Stomach (tissue), 19 donors: ENCODE measurements around the gene XRCC5. TPM values are rescaled to one million over a fixed set of nuclear protein-coding genes. Genes with fewer than 3 reads are reported as not detected.

ENCODE experiments used
- DNase-seq, 2 donors: peaks; one replicate each; pipeline versions ENCODE4 v3.0.0 to v3.0.0-alpha.2; 2013 to 2019
- H3K27ac ChIP-seq, 5 donors: fragments of 200-600 bp in 4 of 5; sonication (generic) in 4 of 5; one replicate each; pipeline ENCODE4 v1.5.1; 2013 to 2019; ENCODE audit warnings: mild to moderate bottlenecking in 1 of 5, moderate library complexity in 1 of 5
- H3K27me3 ChIP-seq, 3 donors: fragments of 200-600 bp; sonication (generic); one replicate each; pipeline ENCODE4 v1.5.1; 2017 to 2019; ENCODE audit warnings: mixed run types in 1 of 3
- H3K36me3 ChIP-seq, 4 donors: fragments of 200-600 bp; sonication (generic); 1 replicate in 3 of 4; 2 replicates in 1 of 4; pipeline ENCODE4 v1.5.1; 2016 to 2019
- H3K4me1 ChIP-seq, 4 donors: fragments of 200-600 bp; sonication (generic); one replicate each; pipeline ENCODE4 v1.5.1; 2016 to 2019
- H3K4me3 ChIP-seq, 4 donors: fragments of 200-600 bp; sonication (generic) in 3 of 4; one replicate each; pipeline ENCODE4 v1.5.1; 2016 to 2019; ENCODE audit warnings: mild to moderate bottlenecking in 1 of 4
- H3K9me3 ChIP-seq, 4 donors: fragments of 200-600 bp; sonication (generic); one replicate each; pipeline ENCODE4 v1.5.1; 2016 to 2019
- EP300 ChIP-seq: sonication (generic); formaldehyde crosslinking; IDR thresholded peaks from one replicate; pipeline ENCODE4 v1.6.1; 2017; ENCODE audit warnings: antibody characterized with exemption
- POLR2A ChIP-seq, 4 donors: fragments of 450-650 bp; IDR thresholded peaks; one replicate each; pipeline ENCODE4 v1.6.1; 2016; ENCODE audit warnings: antibody characterized with exemption in 4 of 4, control low read depth in 2 of 4, mild to moderate bottlenecking in 1 of 4, moderate library complexity in 1 of 4
- POLR2AphosphoS5 ChIP-seq, 3 donors: sonication (generic); formaldehyde crosslinking; IDR thresholded peaks; one replicate each; pipeline ENCODE4 v1.6.1; 2016; ENCODE audit warnings: antibody characterized with exemption in 3 of 3
- WGBS, 5 donors: extraction: QIAGEN DNeasy Blood & Tissue Kit in 3 of 5; methylation state at CpG; one replicate each; pipeline versions ENCODE4 v1.1.5 to v1.1.7; 2013 to 2018; 5-methylcytosine and 5-hydroxymethylcytosine counted together
- intact Hi-C: fragments of 100-400 bp; cut with DNase I; formaldehyde crosslinking; loops from one replicate; pipeline ENCODE4 v1.15.1; 2023; ENCODE audit warnings: low total_unique reads
- long read RNA-seq, 10 donors: transcript quantifications; one replicate each; lab custom pipeline, GENCODE V29; 2026
- polyA plus RNA-seq, 3 donors: library from polyadenylated mRNA; stranded (reverse); fragments of 200-250 nt; gene quantifications; one replicate each; pipeline ENCODE4 v1.2.3, GENCODE V29; 2013
- total RNA-seq, 5 donors: library from RNA; depleted of rRNA; stranded (reverse); fragments of >200 nt; gene quantifications; one replicate each; pipeline versions ENCODE4 v1.1.0 to v1.2.3, GENCODE V29; 2014 to 2016
- TF ChIP-seq, protein P1 (sequence below), 7 experiments: fragments of 450-650 bp in 4 of 7; fragments of 200-600 bp in 3 of 7; sonication (generic) in 3 of 7; IDR thresholded peaks; one replicate each; pipeline ENCODE4 v1.5.1; 2016 to 2019; ENCODE audit warnings: antibody characterized with exemption in 7 of 7, control low read depth in 2 of 7, mild to moderate bottlenecking in 1 of 7
- donor health status: healthy with polysubstance abuse.
- donor health status: Bipolar disorder and iron deficiency.
- donor health status: healthy.

Gene XRCC5
- total RNA-seq: 100 to 1,000 TPM in 3 of 5 donors, 10 to 100 TPM in 2; 80.4 to 302 (median 172) TPM
- 100 to 1,000 TPM in 1 of 3 donors, 10 to 100 TPM in 2; 70.2 to 101 (median 75.1) TPM for polyA plus RNA-seq
- long read RNA-seq, donor 1, transcript XRCC5-209 (2 exons, 616 nt): major isoform, 8 of 102 reads
- long read RNA-seq, donor 1, transcript XRCC5-201 (21 exons, 3,428 nt): major isoform, 8 of 102 reads
- long read RNA-seq, donor 1, partial matches to known transcripts: 84 of 102 reads
- long read RNA-seq, donor 1, other reads (novel, unspliced or antisense): 0 of 102 reads
- long read RNA-seq, donor 2, transcript XRCC5-201 (21 exons, 3,428 nt): major isoform, 35 of 68 reads
- long read RNA-seq, donor 2, partial matches to known transcripts: 25 of 68 reads
- long read RNA-seq, donor 2, other reads (novel, unspliced or antisense): 0 of 68 reads
- long read RNA-seq, donor 3, transcript XRCC5-201 (21 exons, 3,428 nt): major isoform, 9 of 43 reads
- long read RNA-seq, donor 3, partial matches to known transcripts: 30 of 43 reads
- long read RNA-seq, donor 3, other reads (novel, unspliced or antisense): 0 of 43 reads
- long read RNA-seq, donor 4, partial matches to known transcripts: 8 of 12 reads
- long read RNA-seq, donor 4, other reads (novel, unspliced or antisense): 0 of 12 reads
- long read RNA-seq, donor 5, transcript XRCC5-201 (21 exons, 3,428 nt): major isoform, 16 of 84 reads
- long read RNA-seq, donor 5, partial matches to known transcripts: 63 of 84 reads
- long read RNA-seq, donor 5, other reads (novel, unspliced or antisense): 0 of 84 reads
- long read RNA-seq, donor 6: 0 reads
- long read RNA-seq, donor 7, transcript XRCC5-201 (21 exons, 3,428 nt): major isoform, 21 of 88 reads
- long read RNA-seq, donor 7, partial matches to known transcripts: 59 of 88 reads
- long read RNA-seq, donor 7, other reads (novel, unspliced or antisense): 0 of 88 reads
- long read RNA-seq, donor 8, transcript XRCC5-201 (21 exons, 3,428 nt): major isoform, 21 of 183 reads
- long read RNA-seq, donor 8, transcript XRCC5-209 (2 exons, 616 nt): minor isoform, 5 of 183 reads
- long read RNA-seq, donor 8, partial matches to known transcripts: 156 of 183 reads
- long read RNA-seq, donor 8, other reads (novel, unspliced or antisense): 0 of 183 reads
- long read RNA-seq, donor 9, transcript XRCC5-209 (2 exons, 616 nt): major isoform, 17 of 182 reads
- long read RNA-seq, donor 9, transcript XRCC5-201 (21 exons, 3,428 nt): minor isoform, 13 of 182 reads
- long read RNA-seq, donor 9, partial matches to known transcripts: 149 of 182 reads
- long read RNA-seq, donor 9, other reads (novel, unspliced or antisense): 0 of 182 reads
- long read RNA-seq, donor 10, transcript XRCC5-209 (2 exons, 616 nt): minor isoform, 5 of 21 reads
- long read RNA-seq, donor 10, transcript XRCC5-201 (21 exons, 3,428 nt): major isoform, 13 of 21 reads
- long read RNA-seq, donor 10, partial matches to known transcripts: 0 of 21 reads
- long read RNA-seq, donor 10, other reads (novel, unspliced or antisense): 0 of 21 reads

DNA sequence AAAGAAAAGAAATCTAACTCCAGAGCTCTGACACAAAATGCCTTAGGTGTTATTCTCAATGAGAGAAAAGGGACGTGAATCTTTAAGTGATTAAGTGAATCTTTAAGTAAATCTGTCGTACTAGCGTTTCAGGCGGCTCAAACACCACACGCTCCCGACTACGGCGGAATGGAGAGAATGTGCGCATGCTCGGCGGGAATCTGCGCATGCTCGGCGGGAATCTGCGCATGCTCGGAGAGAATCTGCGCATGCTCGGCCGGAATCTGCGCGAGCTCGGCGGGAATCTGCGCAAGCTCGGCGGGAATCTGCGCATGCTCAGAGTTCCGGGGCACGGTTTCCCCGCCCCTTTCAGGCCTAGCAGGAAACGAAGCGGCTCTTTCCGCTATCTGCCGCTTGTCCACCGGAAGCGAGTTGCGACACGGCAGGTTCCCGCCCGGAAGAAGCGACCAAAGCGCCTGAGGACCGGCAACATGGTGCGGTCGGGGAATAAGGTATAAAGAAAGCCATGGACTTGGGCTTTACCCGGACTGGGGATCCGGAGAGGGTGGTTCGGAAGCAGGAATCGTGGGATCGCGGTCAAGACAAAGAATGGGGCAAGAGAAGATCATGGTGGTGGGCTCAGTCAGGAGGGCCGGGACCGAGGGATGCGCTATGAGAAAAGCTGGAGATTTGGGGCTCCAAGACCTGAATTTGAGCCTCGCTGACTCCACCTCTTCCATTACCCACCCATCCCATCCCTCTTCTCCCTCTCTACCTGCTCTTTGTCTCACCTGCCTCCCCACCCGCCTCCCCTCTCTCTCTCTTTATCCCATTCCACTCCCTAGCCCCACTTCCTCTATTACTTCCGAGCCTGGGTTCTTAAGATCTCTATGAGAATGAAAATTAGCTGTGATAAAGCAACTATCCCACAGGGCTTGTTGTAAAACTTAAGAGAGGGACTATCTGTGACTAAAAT is at the start of gene XRCC5:
Gene XRCC5, plus strand, starts transcription at position 382 of the 955 bp plus-strand sequence. Its CDS starts 89 bp downstream, at position 471.
- Histone ChIP-seq H3K4me3 (peak within 1 kb of the TSS; percentile 71 to 86 (median 80)), H3K4me1 (peaks cover 25 to 54% (median 45%) of the 10 kb centered on the region in 4 donors), H3K27ac (peak within 1 kb of the TSS; percentile 58 to 96 (median 93)), H3K27me3 (peaks cover 0 to 4% (median 0%) of the 10 kb centered on the region in 3 donors), H3K36me3 (peaks cover 4 to 38% (median 34%) of the 10 kb centered on the region in 4 donors), H3K9me3 (no peaks in the 10 kb centered on the region)
- peak; percentile 70 to 94 (median 82) for TF ChIP-seq POLR2AphosphoS5 (IDR thresholded peaks at IDR 0.05)
- TF ChIP-seq POLR2A (IDR thresholded peaks at IDR 0.05): no peak
- TF ChIP-seq, protein P1, sequence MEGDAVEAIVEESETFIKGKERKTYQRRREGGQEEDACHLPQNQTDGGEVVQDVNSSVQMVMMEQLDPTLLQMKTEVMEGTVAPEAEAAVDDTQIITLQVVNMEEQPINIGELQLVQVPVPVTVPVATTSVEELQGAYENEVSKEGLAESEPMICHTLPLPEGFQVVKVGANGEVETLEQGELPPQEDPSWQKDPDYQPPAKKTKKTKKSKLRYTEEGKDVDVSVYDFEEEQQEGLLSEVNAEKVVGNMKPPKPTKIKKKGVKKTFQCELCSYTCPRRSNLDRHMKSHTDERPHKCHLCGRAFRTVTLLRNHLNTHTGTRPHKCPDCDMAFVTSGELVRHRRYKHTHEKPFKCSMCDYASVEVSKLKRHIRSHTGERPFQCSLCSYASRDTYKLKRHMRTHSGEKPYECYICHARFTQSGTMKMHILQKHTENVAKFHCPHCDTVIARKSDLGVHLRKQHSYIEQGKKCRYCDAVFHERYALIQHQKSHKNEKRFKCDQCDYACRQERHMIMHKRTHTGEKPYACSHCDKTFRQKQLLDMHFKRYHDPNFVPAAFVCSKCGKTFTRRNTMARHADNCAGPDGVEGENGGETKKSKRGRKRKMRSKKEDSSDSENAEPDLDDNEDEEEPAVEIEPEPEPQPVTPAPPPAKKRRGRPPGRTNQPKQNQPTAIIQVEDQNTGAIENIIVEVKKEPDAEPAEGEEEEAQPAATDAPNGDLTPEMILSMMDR (IDR thresholded peaks at IDR 0.05): peak in 1 of 7 experiments; percentile 25
- TF ChIP-seq EP300: peak; percentile 36
- intact Hi-C loops: no loop called here
- DNase-seq: peak; percentile 99
- 0 to 2% (median 0%) methylated on average over 55 to 57 of the region's 57 CpGs for WGBS, 5 donors

DNA sequence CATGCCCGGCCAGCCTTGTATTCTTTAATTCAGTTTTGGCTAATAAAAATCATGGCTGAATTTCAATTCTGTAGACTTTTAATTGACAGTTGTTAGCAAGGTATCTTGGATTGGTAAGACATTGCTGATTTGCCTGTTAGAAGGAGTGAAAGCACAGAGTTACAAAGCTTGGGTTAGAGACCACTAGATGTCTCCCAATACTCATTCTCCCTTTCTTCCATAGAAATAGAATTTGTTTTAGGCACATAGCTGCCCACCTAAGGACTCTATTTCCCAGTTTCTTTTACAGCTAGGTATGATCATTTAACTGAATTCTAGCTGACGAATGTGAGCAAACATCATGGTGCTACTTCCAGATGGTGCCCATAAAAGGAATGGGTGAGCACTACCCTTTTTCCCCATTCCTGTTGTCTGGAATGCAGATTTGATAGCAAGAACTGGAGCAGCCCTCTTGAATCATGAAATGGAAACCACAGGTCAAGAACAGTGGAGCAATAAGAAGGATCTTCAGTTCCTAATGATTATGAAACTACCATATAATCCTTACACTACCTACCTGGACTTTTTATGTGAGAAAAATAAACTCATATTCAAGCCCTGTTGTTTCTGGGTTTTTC is 45.0 kb upstream of the XRCC5 start:
- peaks cover 0 to 51% (median 38%) of the 10 kb centered on the region in 4 donors for H3K36me3 ChIP-seq
- no peaks in the 10 kb centered on the region for H3K4me1 ChIP-seq
- no peaks in the 10 kb centered on the region for H3K27me3 ChIP-seq
- H3K9me3 ChIP-seq: no peaks in the 10 kb centered on the region
- 87 to 95% (median 91%) methylated on average over 2 of the region's 2 CpGs for WGBS, 5 donors
- no peak for TF ChIP-seq POLR2A (IDR thresholded peaks at IDR 0.05)
- no peak overlapping the region for H3K4me3 ChIP-seq
- no peak overlapping the region for H3K27ac ChIP-seq
- intact Hi-C loops: no loop called here
- DNase-seq: no peak

DNA sequence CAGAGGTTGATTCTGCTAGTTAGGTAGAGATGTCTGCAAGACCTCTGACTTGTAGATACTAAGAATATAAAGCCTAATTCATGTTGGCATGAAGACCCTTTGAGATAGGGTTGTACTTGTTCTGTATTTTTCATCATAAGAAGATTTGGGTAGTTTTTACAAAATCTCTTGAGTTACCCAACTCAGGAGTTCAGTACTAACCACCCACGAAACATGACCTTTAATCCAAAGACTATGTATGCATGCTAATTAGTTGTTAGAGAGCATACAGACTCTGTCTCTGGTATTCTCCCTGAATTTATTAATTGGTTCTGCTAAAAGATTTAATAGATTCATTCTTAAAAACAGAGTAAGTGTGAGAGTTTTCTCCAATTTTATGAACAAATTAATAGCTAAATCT is 44.5 kb upstream of the XRCC5 start:
- 78 to 96% (median 85%) methylated on average over 1 of the region's 1 CpG for WGBS, 5 donors
- no peak overlapping the region for H3K27ac ChIP-seq
- TF ChIP-seq, protein P1 (IDR thresholded peaks at IDR 0.05): no peak
- no peak for TF ChIP-seq EP300
- no peak for TF ChIP-seq POLR2AphosphoS5 (IDR thresholded peaks at IDR 0.05)
- TF ChIP-seq POLR2A (IDR thresholded peaks at IDR 0.05): no peak
- intact Hi-C loops: no loop called here
- no peak overlapping the region for H3K4me3 ChIP-seq
- DNase-seq: no peak
- no peaks in the 10 kb centered on the region for H3K4me1 ChIP-seq
- H3K9me3 ChIP-seq: no peaks in the 10 kb centered on the region
- peaks cover 0 to 51% (median 35%) of the 10 kb centered on the region in 4 donors for H3K36me3 ChIP-seq
- H3K27me3 ChIP-seq: no peaks in the 10 kb centered on the region
